Fibroblast of upper back skin (primary cell): ENCODE results near the gene TRIM29.

Source experiments
- DNase-seq: peaks from one replicate; pipeline ENCODE4 v3.0.0-alpha.2; 2013

Gene TRIM29

GRCh38 chr11:120121336-120121735 is 16.6 kb downstream of the TRIM29 start:
- DNase-seq: no peak

GRCh38 chr11:120120805-120121335 is 17.0 kb downstream of the TRIM29 start:
- no peak for DNase-seq

GRCh38 chr11:120119121-120119520 is 18.8 kb downstream of the TRIM29 start:
- DNase-seq: no peak

GRCh38 chr11:120117991-120118390 is 19.9 kb downstream of the TRIM29 start:
- DNase-seq: no peak

GRCh38 chr11:120116966-120117365 is 20.9 kb downstream of the TRIM29 start:
- no peak for DNase-seq

- DNase-seq: no peak
Measured at GRCh38 chr11:120115272-120116000, 22.5 kb downstream of the TRIM29 start.

- no peak for DNase-seq
Measured at GRCh38 chr11:120112174-120112796, 25.6 kb downstream of the TRIM29 start.

- no peak for DNase-seq
Measured at GRCh38 chr11:120109531-120109930, 28.4 kb downstream of the TRIM29 start.

- DNase-seq: no peak
Measured at GRCh38 chr11:120108785-120109168, 29.1 kb downstream of the TRIM29 start.

GRCh38 chr11:120108154-120108784 is 29.6 kb downstream of the TRIM29 start:
- DNase-seq: peak; percentile 45

GRCh38 chr11:120107692-120108091 is 30.2 kb downstream of the TRIM29 start:
- no peak for DNase-seq

- DNase-seq: no peak
Measured at GRCh38 chr11:120106354-120107150, 31.4 kb downstream of the TRIM29 start.

- DNase-seq: no peak
Measured at GRCh38 chr11:120105576-120105975, 32.3 kb downstream of the TRIM29 start.

- no peak for DNase-seq
Measured at GRCh38 chr11:120104041-120104565, 33.8 kb downstream of the TRIM29 start.

GRCh38 chr11:120102864-120103122 is 35.1 kb downstream of the TRIM29 start:
- no peak for DNase-seq

GRCh38 chr11:120102050-120102863 is 35.7 kb downstream of the TRIM29 start:
- DNase-seq: no peak

GRCh38 chr11:120098503-120099020 is 39.4 kb downstream of the TRIM29 start:
- no peak for DNase-seq

- DNase-seq: no peak
Measured at GRCh38 chr11:120097721-120098385, 40.1 kb downstream of the TRIM29 start.

GRCh38 chr11:120096369-120097191 is 41.3 kb downstream of the TRIM29 start:
- DNase-seq: peak; percentile 3

GRCh38 chr11:120095516-120095915 is 42.4 kb downstream of the TRIM29 start:
- no peak for DNase-seq
